ENCODE data around the gene SCN11A. TPM values are rescaled to one million over a fixed set of nuclear protein-coding genes. Genes with fewer than 3 reads are reported as not detected.

The SCN11A gene
- total RNA-seq, 1 experiment from 2014 or later = 0.05 TPM

Other genes with a start within 250 kb of the SCN11A start
- gene SCN10A, start 235.7 kb downstream of the SCN11A start, total RNA-seq (2021; ENCODE audit: unreplicated experiment) = not detected
- gene WDR48, start 72 bp upstream of the SCN11A start, total RNA-seq (2021; ENCODE audit: unreplicated experiment) = 35.6 TPM
- gene GORASP1, start 55.7 kb upstream of the SCN11A start, total RNA-seq (2021; ENCODE audit: unreplicated experiment) = 38.8 TPM
- 5.6 TPM for gene TTC21A, start 55.7 kb upstream of the SCN11A start, total RNA-seq (2021; ENCODE audit: unreplicated experiment)
- gene CSRNP1, start 101.6 kb upstream of the SCN11A start, total RNA-seq (2021; ENCODE audit: unreplicated experiment) = 15.0 TPM
- not detected for gene XIRP1, start 140.7 kb upstream of the SCN11A start, total RNA-seq (2021; ENCODE audit: unreplicated experiment)
- gene CX3CR1, start 228.1 kb upstream of the SCN11A start, total RNA-seq (2021; ENCODE audit: unreplicated experiment) = 0.10 TPM